ENCODE results near the gene ZKSCAN5.

DNA sequence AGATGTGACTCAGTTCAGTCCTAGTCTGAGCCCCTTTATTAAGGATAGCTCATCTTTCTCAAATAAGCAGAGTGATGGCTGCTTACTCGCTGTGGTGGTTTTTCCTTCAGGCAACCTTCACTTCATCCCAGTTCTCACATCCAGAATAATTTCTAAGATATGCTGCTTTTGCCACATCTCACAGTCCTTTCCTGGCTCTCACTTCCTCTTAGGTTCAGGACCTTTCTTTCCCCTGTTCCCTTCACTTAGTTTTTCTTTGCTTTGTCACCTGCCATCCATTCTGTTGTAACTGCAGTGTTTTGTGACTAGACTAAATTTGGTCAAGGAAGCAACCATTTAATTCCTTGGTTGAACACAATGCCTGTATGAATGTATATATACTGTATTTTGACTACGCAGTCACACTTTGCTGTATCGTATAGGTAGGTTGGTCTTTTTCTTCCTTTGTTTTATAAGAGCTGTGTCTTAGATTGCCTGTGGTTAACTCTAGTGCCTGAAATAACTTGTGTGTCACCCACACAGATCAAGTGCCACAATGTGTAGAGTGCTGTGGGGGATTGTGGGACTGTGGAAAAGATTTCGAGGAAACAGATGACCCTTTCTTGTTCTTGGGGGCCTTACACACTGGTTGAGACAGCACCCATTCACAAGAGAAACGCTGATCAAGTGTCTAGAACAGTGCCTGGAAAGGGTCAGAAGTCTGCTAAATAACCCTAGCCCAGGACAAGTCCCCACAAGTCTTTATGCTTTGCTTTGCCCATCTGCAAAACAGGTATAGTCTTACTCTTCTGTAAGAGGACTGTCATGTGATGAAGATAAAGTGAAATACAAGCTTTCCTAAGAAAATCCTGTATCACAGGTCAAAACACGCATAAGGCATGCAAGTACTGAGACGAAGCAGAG is 56.6 kb downstream of the ZKSCAN5 start:
- TF ChIP-seq CTCF (conservative IDR thresholded peaks at IDR 0.05), result no peak
- TF ChIP-seq EZH2 (IDR thresholded peaks at IDR 0.05; ENCODE audit: low read depth), result no peak
